Endothelial cell of umbilical vein (primary cell): ENCODE results near the gene GPR27. TPM values are rescaled to one million over a fixed set of nuclear protein-coding genes. Genes with fewer than 3 reads are reported as not detected.

ENCODE experiments used
- BruUV-seq: library from RNA; stranded (reverse); fragments of 400-500 nt; replicated peaks from 2 replicates; lab custom pipeline; 2021; lab: Mats Ljungman, UMichigan
- CTCF ChIA-PET: fragments of 300-600, 350-600 bp; sonication (Branson Sonifier 250); formaldehyde crosslinking; loops from one replicate; lab custom pipeline; 2021; ENCODE audit warnings: antibody characterized with exemption, inconsistent platforms; lab: Charles Lee
- POLR2A ChIA-PET: fragments of 300-600, 350-600 bp; sonication (Branson Sonifier 250); formaldehyde crosslinking; loops from one replicate; lab custom pipeline; 2021; ENCODE audit warnings: antibody characterized with exemption, inconsistent platforms; lab: Charles Lee
- DNase-seq: peaks from one replicate; pipeline ENCODE4 v3.0.0-alpha.2; 2011; ENCODE audit warnings: low read depth, low spot score
- FAIRE-seq: peaks from 2 replicates; lab custom pipeline; 2011; peaks lifted over from hg19 to GRCh38; lab: Jason Lieb, UNC
- H2AFZ ChIP-seq: 2 replicates; pipeline ENCODE4 v1.6.0; 2012; ENCODE audit warnings: low read depth, low read length, control low read depth, inconsistent platforms
- H3K27ac ChIP-seq: 2 replicates; pipeline ENCODE4 v1.5.1; 2011; ENCODE audit warnings: low read depth, mild to moderate bottlenecking, control low read depth, low read length, moderate library complexity; ENCODE audit not compliant: insufficient read depth
- H3K27me3 ChIP-seq, 2 experiments: 2 replicates each; pipeline versions ENCODE4 v1.6.0 to v1.6.1; 2011; ENCODE audit warnings: low read length in 2 of 2, mixed read lengths in 1 of 2; ENCODE audit not compliant: control insufficient read depth in 2 of 2, insufficient read depth in 2 of 2
- H3K36me3 ChIP-seq, 2 experiments: 2 replicates in 1 of 2; 3 replicates in 1 of 2; pipeline ENCODE4 v1.5.1; 2011; ENCODE audit warnings: low read length in 2 of 2, mild to moderate bottlenecking in 1 of 2, moderate library complexity in 1 of 2; ENCODE audit not compliant: control insufficient read depth in 2 of 2, insufficient read depth in 2 of 2; ENCODE audit errors: extremely low read depth in 1 of 2
- H3K4me1 ChIP-seq: 3 replicates; pipeline ENCODE4 v1.5.1; 2011; ENCODE audit warnings: mild to moderate bottlenecking, low read length; ENCODE audit not compliant: control insufficient read depth, insufficient read depth; ENCODE audit errors: extremely low read depth
- H3K4me2 ChIP-seq: 2 replicates; pipeline ENCODE4 v1.6.1; 2011; ENCODE audit warnings: low read length, control low read depth, mixed read lengths; ENCODE audit not compliant: insufficient read depth
- H3K4me3 ChIP-seq, 3 experiments: fragments of 200-600 bp in 1 of 3; sonication (generic), shearing (Covaris generic) in 1 of 3; replicated peaks in 1 of 3; 2 replicates each; pipeline ENCODE4 v1.5.1; 2011 to 2016; ENCODE audit warnings: control low read depth in 3 of 3, low read length in 3 of 3, mild to moderate bottlenecking in 2 of 3, inconsistent platforms in 1 of 3, low read depth in 1 of 3, moderate library complexity in 1 of 3; ENCODE audit not compliant: insufficient read depth in 1 of 3
- H3K79me2 ChIP-seq: 2 replicates; pipeline ENCODE4 v1.6.0; 2012; ENCODE audit warnings: low read length, inconsistent platforms; ENCODE audit not compliant: control insufficient read depth, insufficient read depth
- H3K9ac ChIP-seq: replicated peaks from 2 replicates; pipeline ENCODE3; 2011; ENCODE audit warnings: low read length, control low read depth; ENCODE audit not compliant: insufficient read depth; ENCODE audit errors: extremely low read depth
- H3K9me1 ChIP-seq: replicated peaks from 3 replicates; pipeline ENCODE4 v1.6.0; 2011; ENCODE audit warnings: mild to moderate bottlenecking, low read length; ENCODE audit not compliant: control insufficient read depth, insufficient read depth; ENCODE audit errors: extremely low read depth
- H3K9me3 ChIP-seq: replicated peaks from 2 replicates; pipeline ENCODE4 v1.5.1; 2012; ENCODE audit warnings: low read length, inconsistent platforms; ENCODE audit not compliant: control insufficient read depth, insufficient read depth
- H4K20me1 ChIP-seq: replicated peaks from 2 replicates; pipeline ENCODE3; 2011; ENCODE audit warnings: mild to moderate bottlenecking, low read length; ENCODE audit not compliant: control insufficient read depth, insufficient read depth; ENCODE audit errors: extremely low read depth
- CTCF ChIP-seq, 2 donors: IDR thresholded peaks; 1 replicate in 1 of 2; 2 replicates in 1 of 2; pipeline ENCODE4 v1.5.1; 2011; ENCODE audit warnings: low read length in 2 of 2, mild to moderate bottlenecking in 2 of 2, moderate library complexity in 2 of 2, control low read depth in 1 of 2, inconsistent platforms in 1 of 2, low read depth in 1 of 2; ENCODE audit not compliant: insufficient read depth in 1 of 2; ENCODE audit errors: extremely low read depth in 1 of 2
- EZH2 ChIP-seq: IDR thresholded peaks from 2 replicates; pipeline ENCODE4 v1.6.1; 2012; ENCODE audit warnings: borderline replicate concordance, low read depth, mild to moderate bottlenecking, moderate library complexity, low read length, inconsistent platforms; ENCODE audit not compliant: severe bottlenecking
- FOS ChIP-seq: IDR thresholded peaks from 2 replicates; pipeline ENCODE4 v1.6.1; 2011; ENCODE audit warnings: mild to moderate bottlenecking, low read length, moderate library complexity, borderline replicate concordance; ENCODE audit not compliant: insufficient read depth
- GATA2 ChIP-seq: IDR thresholded peaks from 2 replicates; pipeline ENCODE4 v1.7.0; 2011; ENCODE audit warnings: low read depth, mild to moderate bottlenecking, moderate library complexity, mixed read lengths, low read length; ENCODE audit not compliant: insufficient read length, insufficient read depth
- JUN ChIP-seq: IDR thresholded peaks from 2 replicates; pipeline ENCODE4 v1.6.1; 2011; ENCODE audit warnings: borderline replicate concordance, low read depth; ENCODE audit not compliant: insufficient read length, insufficient read depth
- MAX ChIP-seq: IDR thresholded peaks from 2 replicates; pipeline ENCODE4 v1.6.1; 2011; ENCODE audit not compliant: insufficient read depth, insufficient read length
- MYC ChIP-seq: IDR thresholded peaks from one replicate; pipeline ENCODE4 v1.6.1; 2011; ENCODE audit warnings: mild to moderate bottlenecking, low read depth, low read length
- POLR2A ChIP-seq: IDR thresholded peaks from 2 replicates; pipeline ENCODE4 v1.6.1; 2012; ENCODE audit warnings: low read depth, mild to moderate bottlenecking, control low read depth, low read length
- POLR2AphosphoS5 ChIP-seq: IDR thresholded peaks from 2 replicates; pipeline ENCODE4 v1.6.1; 2012; ENCODE audit warnings: low read depth, mild to moderate bottlenecking, control low read depth, low read length, moderate library complexity; ENCODE audit not compliant: insufficient read depth
- dilution Hi-C: fragments of 300-500 bp; cut with MboI; formaldehyde crosslinking; loops from one replicate; pipeline ENCODE4 v1.15.0; 2019; ENCODE audit warnings: low sequenced_read_pairs; ENCODE audit not compliant: extremely low pct_ligation_motif_present
- intact Hi-C: fragments of 100-400 bp; cut with micrococcal nuclease; formaldehyde crosslinking; loops from one replicate; pipeline ENCODE4 v1.10.0; 2022
- polyA plus RNA-seq, 4 experiments: library from polyadenylated mRNA; depleted of rRNA in 3 of 4; stranded (reverse) in 3 of 4; unstranded in 1 of 4; fragments of >200 nt; gene quantifications; 2 replicates each; pipeline versions ENCODE4 v1.2.1 to v1.2.3, GENCODE V29; 2011 to 2012; ENCODE audit warnings: missing spikeins in 1 of 4
- total RNA-seq: library from RNA; stranded (reverse); gene quantifications from 2 replicates; pipeline ENCODE4 v1.2.3, GENCODE V29; 2021

GPR27 gene
- total and polyA plus RNA-seq, 2 donors (not counting 3 experiments of a cell fraction or from before 2014, with no cell fraction given): 0.03 TPM; not detected in 1

- POLR2A ChIA-PET: no interaction called here
- no peak for FAIRE-seq
- TF ChIP-seq POLR2A (no peak), FOS (no peak), POLR2AphosphoS5 (no peak), GATA2 (no peak), CTCF (IDR thresholded peaks at IDR 0.05; ENCODE audit: extremely low read depth in 1 of 2, insufficient read depth in 1 of 2, low read depth in 1 of 2, low read length in 2 of 2) (no peak), MAX (no peak), MYC (no peak), EZH2 (no peak), JUN (no peak)
- no peaks in the 10 kb centered on the region for H3K4me1 ChIP-seq
- H3K9me3 ChIP-seq: no peaks in the 10 kb centered on the region
- no peak overlapping the region for H3K9ac ChIP-seq
- dilution Hi-C loops (no loop called here), intact Hi-C loops (no loop called here)
- no peaks in the 10 kb centered on the region for H3K36me3 ChIP-seq
- no peaks in the 10 kb centered on the region for H3K79me2 ChIP-seq
- H3K4me3 ChIP-seq: no peak overlapping the region
- CTCF ChIA-PET: no interaction called here
- no TSS peak for BruUV-seq
- H4K20me1 ChIP-seq: no peaks in the 10 kb centered on the region
- DNase-seq: no peak
- no peaks in the 10 kb centered on the region for H3K9me1 ChIP-seq
- H2AFZ ChIP-seq: no peak overlapping the region
- no peak overlapping the region for H3K27ac ChIP-seq
- H3K4me2 ChIP-seq: no peak overlapping the region
- H3K27me3 ChIP-seq: peaks cover 40 to 79% of the 10 kb centered on the region in 2 experiments
Observed at GRCh38 chr3:71784201-71784913, 30.7 kb downstream of the GPR27 start.
